ENCODE measurements around the gene AFF2.

AFF2 gene

GRCh38 chrX:148940411-148940996 is 440.1 kb downstream of the AFF2 start:
- no peak for DNase-seq

GRCh38 chrX:148942754-148943153 is 442.3 kb downstream of the AFF2 start:
- no peak for DNase-seq

GRCh38 chrX:148947399-148947975 is 447.1 kb downstream of the AFF2 start:
- DNase-seq = no peak

- no peak for DNase-seq
Observed at GRCh38 chrX:148956352-148956751, 455.9 kb downstream of the AFF2 start.

GRCh38 chrX:148958901-148959300 is 458.5 kb downstream of the AFF2 start:
- DNase-seq = no peak

GRCh38 chrX:148960060-148960459 is 459.6 kb downstream of the AFF2 start:
- no peak for DNase-seq

- DNase-seq = no peak
Observed at GRCh38 chrX:148961985-148962384, 461.6 kb downstream of the AFF2 start.

- DNase-seq = no peak
Observed at GRCh38 chrX:148976571-148977400, 476.4 kb downstream of the AFF2 start.

- no peak for DNase-seq
Observed at GRCh38 chrX:148979786-148980185, 479.4 kb downstream of the AFF2 start.

GRCh38 chrX:148984238-148984637 is 483.8 kb downstream of the AFF2 start:
- no peak for DNase-seq

GRCh38 chrX:148991502-148991901 is 491.1 kb downstream of the AFF2 start:
- DNase-seq = no peak

GRCh38 chrX:148995661-148996060 is 495.2 kb downstream of the AFF2 start:
- DNase-seq = no peak

GRCh38 chrX:149002320-149002719 is 501.9 kb downstream of the AFF2 start:
- DNase-seq = no peak

GRCh38 chrX:149003863-149004660 is 503.6 kb downstream of the AFF2 start:
- no peak for DNase-seq

- no peak for DNase-seq
Observed at GRCh38 chrX:149004936-149005335, 504.5 kb downstream of the AFF2 start.

GRCh38 chrX:149006235-149006634 is 505.8 kb downstream of the AFF2 start:
- DNase-seq = no peak

GRCh38 chrX:149007423-149007822 is 507.0 kb downstream of the AFF2 start:
- no peak for DNase-seq

- no peak for DNase-seq
Observed at GRCh38 chrX:149010013-149010852, 509.8 kb downstream of the AFF2 start.

GRCh38 chrX:149010853-149011224 is 510.4 kb downstream of the AFF2 start:
- DNase-seq = no peak

GRCh38 chrX:149013081-149013480 is 512.7 kb downstream of the AFF2 start:
- no peak for DNase-seq

GRCh38 chrX:149021159-149021558 is 520.7 kb downstream of the AFF2 start:
- DNase-seq = no peak

GRCh38 chrX:149022485-149022884 is 522.1 kb downstream of the AFF2 start:
- no peak for DNase-seq

GRCh38 chrX:149032449-149032848 is 532.0 kb downstream of the AFF2 start:
- DNase-seq = no peak
